Naive thymus-derived CD8-positive, alpha-beta T cell (primary cell): ENCODE measurements around the gene KIAA0930. TPM values are rescaled to one million over a fixed set of nuclear protein-coding genes. Genes with fewer than 3 reads are reported as not detected.
A peak's percentile ranks its signal among the peaks of the same experiment; 100 is the strongest.

Experiments
- ATAC-seq, 2 donors: fragments of 150-1000 bp; cut with Tn5 transposase in 1 of 2; sonication (Bioruptor Pico), chemical (Tn5 transposase) in 1 of 2; 1 replicate in 1 of 2; 2 replicates in 1 of 2; pipeline ENCODE4 v1.10.0; 2021; ENCODE audit warnings: mild to moderate bottlenecking in 2 of 2, moderate library complexity in 2 of 2
- POLR2A ChIA-PET: fragments of 350-600 bp; sonication (Branson Sonifier 250); formaldehyde crosslinking; loops from one replicate; lab custom pipeline; 2021; ENCODE audit warnings: antibody characterized with exemption; lab: Charles Lee
- DNase-seq, 10 donors: peaks; one replicate each; pipeline versions ENCODE4 v3.0.0 to v3.0.0-alpha.2; 2020 to 2022
- H3K27ac Mint-ChIP-seq, 10 donors: one replicate each; pipeline ENCODE4 v1.8.0; 2020 to 2022; ENCODE audit warnings: mild to moderate bottlenecking in 10 of 10, mixed read lengths in 10 of 10, moderate library complexity in 4 of 10, inconsistent platforms in 1 of 10
- H3K27me3 Mint-ChIP-seq, 5 donors: one replicate each; pipeline ENCODE4 v1.8.0; 2021 to 2022; ENCODE audit warnings: mixed read lengths in 5 of 5
- H3K36me3 Mint-ChIP-seq, 3 donors: one replicate each; pipeline ENCODE4 v1.8.0; 2020 to 2022; ENCODE audit warnings: mixed read lengths in 3 of 3, mild to moderate bottlenecking in 2 of 3, inconsistent platforms in 1 of 3
- H3K4me1 Mint-ChIP-seq, 4 donors: one replicate each; pipeline ENCODE4 v1.8.0; 2021 to 2022; ENCODE audit warnings: mixed read lengths in 4 of 4
- H3K4me3 Mint-ChIP-seq, 10 donors: one replicate each; pipeline ENCODE4 v1.8.0; 2020 to 2022; ENCODE audit warnings: mild to moderate bottlenecking in 10 of 10, mixed read lengths in 10 of 10, moderate library complexity in 6 of 10, inconsistent platforms in 1 of 10
- H3K9me3 Mint-ChIP-seq, 9 donors: one replicate each; pipeline ENCODE4 v1.8.0; 2020 to 2022; ENCODE audit warnings: mixed read lengths in 9 of 9, mild to moderate bottlenecking in 3 of 9, inconsistent platforms in 1 of 9, moderate library complexity in 1 of 9
- polyA plus RNA-seq, 3 donors: library from polyadenylated mRNA; unstranded; fragments of 300-500 nt; fragmentation: Illumina TruSeq; gene quantifications; one replicate each; pipeline ENCODE4 v1.2.3, GENCODE V29; 2021
- total RNA-seq, 8 experiments: library from RNA in 2 of 8; stranded (reverse) in 2 of 8; gene quantifications; one replicate each; pipeline ENCODE4 v1.2.3 and lab custom pipeline; 2021 to 2026

KIAA0930 gene
- total and polyA plus RNA-seq, 5 experiments from 2014 or later: 0.87 to 29.1 (median 2.9) TPM

DNA sequence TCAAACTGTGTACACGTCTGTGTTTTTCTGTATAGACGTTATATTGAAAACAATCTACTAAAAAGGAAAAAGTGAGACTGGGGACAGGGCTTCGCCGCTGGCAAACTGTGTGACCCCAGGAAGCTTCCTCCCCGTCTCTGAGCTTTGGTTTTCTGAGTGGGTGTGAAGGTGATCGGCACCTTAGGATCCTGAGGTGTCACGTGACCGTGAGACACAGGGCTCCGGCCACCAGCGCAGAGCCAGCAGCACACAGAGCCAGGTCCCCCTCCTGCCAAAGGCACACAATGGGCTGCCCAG, 32.0 kb downstream of the KIAA0930 start:
- no peak for ATAC-seq
- no peaks in the 10 kb centered on the region for H3K27me3 Mint-ChIP-seq
- no peak overlapping the region for H3K4me3 Mint-ChIP-seq
- H3K4me1 Mint-ChIP-seq: peaks cover 0 to 11% (median 6%) of the 10 kb centered on the region in 4 donors
- no peak for DNase-seq
- POLR2A ChIA-PET: interaction anchor here (0.5 kb wide), 1 partner anchor 91 kb away, joined by 5 read pairs; no protein-coding TSS in a partner anchor
- H3K27ac Mint-ChIP-seq: no peak overlapping the region
- H3K9me3 Mint-ChIP-seq: no peaks in the 10 kb centered on the region
- peaks cover 0 to 22% (median 5%) of the 10 kb centered on the region in 3 donors for H3K36me3 Mint-ChIP-seq

DNA sequence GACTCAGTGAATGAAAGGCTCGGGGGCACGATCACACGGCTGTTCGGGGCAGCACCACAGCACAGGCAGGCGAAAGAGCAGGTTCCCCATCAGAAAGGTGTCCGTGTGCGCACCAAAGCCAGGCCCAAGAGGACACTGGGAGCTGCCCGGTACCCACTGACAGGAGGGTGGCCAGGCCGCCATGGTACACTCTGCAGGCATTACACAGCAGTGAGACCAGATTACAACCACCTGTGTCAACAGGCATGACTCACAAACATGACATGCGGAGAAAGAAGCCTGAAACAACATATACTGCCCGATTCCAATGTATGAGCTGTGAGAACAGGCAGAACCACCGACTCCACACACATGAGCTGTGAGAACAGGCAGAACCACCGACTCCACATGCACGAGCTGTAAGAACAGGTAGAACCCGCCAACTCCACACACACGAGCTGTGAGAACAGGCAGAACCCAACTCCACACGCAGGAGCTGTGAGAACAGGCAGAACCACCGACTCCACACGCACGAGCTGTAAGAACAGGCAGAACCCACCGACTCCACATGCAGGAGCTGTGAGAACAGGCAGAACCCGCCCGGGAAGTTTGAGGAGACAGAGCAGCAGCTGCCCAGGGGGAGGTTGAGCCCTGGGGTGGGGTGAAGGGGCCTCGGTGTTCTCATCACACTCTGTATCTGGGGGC, 32.6 kb downstream of the KIAA0930 start:
- no peaks in the 10 kb centered on the region for H3K27me3 Mint-ChIP-seq
- ATAC-seq: no peak
- peak overlapping the region in 2 of 10 donors; percentile 15 to 87 for H3K27ac Mint-ChIP-seq
- H3K4me1 Mint-ChIP-seq: peaks cover 0 to 11% (median 4%) of the 10 kb centered on the region in 4 donors
- DNase-seq: no peak
- POLR2A ChIA-PET: interaction anchor here (0.5 to 0.7 kb wide), 2 partner anchors 11 to 90 kb away, joined by 3 to 5 read pairs; no protein-coding TSS in a partner anchor
- H3K4me3 Mint-ChIP-seq: no peak overlapping the region
- H3K9me3 Mint-ChIP-seq: no peaks in the 10 kb centered on the region
- H3K36me3 Mint-ChIP-seq: peaks cover 0 to 22% (median 5%) of the 10 kb centered on the region in 3 donors

DNA sequence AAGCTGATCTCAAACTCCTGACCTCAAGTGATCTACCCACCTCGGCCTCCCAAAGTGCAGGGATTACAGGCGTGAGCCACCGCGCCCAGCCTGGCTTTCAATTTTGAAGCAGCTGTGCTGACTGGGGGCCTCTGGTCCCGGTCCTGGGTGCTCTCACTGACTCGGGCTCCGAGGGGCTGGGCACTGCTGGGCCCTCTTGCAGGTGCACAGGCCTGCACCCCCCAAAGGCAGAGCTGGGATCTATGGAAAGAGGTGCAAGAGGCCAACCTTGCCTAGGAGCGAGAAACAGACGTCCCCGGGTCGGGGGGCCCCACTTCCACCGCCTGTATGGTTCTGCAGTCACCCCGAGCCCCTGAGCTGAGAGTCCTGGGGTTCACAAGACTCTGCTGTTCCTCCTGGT, 33.2 kb downstream of the KIAA0930 start:
- Mint-ChIP-seq H3K9me3 (no peaks in the 10 kb centered on the region), H3K36me3 (peaks cover 0 to 23% (median 5%) of the 10 kb centered on the region in 3 donors), H3K4me1 (peaks cover 0 to 11% (median 1%) of the 10 kb centered on the region in 4 donors), H3K4me3 (no peak overlapping the region), H3K27me3 (no peaks in the 10 kb centered on the region), H3K27ac (no peak overlapping the region)
- POLR2A ChIA-PET: interaction anchor here (0.7 kb wide), 1 partner anchor 10 kb away, joined by 3 read pairs; no protein-coding TSS in a partner anchor
- no peak for DNase-seq
- no peak for ATAC-seq

DNA sequence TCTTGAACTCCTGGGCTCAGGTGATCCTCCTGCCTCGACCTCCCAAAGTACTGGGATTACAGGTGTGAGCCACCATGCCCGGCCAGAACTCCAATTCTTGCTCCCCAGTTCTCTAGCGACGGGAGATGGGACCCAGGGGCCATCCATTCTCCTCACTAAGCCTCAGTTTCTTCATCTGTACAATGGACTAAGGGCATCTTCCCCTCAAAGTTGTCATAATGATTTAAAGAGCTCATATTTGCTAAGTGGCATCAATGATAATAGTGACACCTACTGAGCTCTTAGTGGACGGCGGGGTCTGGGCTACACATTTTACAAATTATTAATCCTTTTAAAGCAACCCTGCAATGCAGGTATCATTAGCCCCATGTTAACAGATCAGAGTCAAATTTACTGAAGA, 34.5 kb downstream of the KIAA0930 start:
- DNase-seq (no peak), ATAC-seq (no peak)
- H3K4me1 Mint-ChIP-seq: peaks cover 0 to 8% (median 1%) of the 10 kb centered on the region in 4 donors
- peak overlapping the region in 1 of 10 donors; percentile 58 for H3K27ac Mint-ChIP-seq
- H3K4me3 Mint-ChIP-seq: no peak overlapping the region
- H3K36me3 Mint-ChIP-seq: peaks cover 0 to 31% (median 5%) of the 10 kb centered on the region in 3 donors
- POLR2A ChIA-PET: no interaction called here
- no peaks in the 10 kb centered on the region for H3K27me3 Mint-ChIP-seq
- no peaks in the 10 kb centered on the region for H3K9me3 Mint-ChIP-seq

DNA sequence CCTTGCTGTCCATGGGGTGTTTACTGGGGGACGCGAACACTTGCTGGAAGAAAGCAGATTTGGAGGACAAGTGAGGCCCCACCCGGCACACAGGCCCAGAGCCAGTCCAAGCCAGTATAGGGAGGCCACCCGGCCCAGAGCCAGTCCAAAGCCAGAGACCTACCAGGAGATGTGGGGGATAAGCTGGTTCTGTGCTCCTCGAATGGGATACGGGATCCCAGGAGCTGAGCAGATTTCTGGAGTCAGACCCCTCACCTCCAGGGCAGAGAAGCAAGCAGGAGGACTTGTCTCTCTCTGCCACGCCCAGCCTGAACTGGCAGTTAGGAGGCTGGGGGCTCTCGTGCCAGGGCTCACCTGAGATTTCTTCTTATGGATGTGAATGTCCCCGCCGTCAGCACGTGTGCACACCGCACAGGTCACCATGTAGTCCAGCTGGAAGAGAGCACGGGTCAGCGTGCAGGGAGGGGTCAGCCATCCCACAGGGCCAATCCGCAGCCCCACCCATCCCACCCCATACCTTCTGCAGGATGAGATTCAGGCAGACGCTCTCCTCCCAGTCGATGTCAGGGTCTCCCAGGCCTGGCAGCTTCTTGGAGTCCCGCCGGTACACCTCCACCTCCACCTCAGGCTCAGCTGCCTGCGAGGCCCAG, 35.3 kb downstream of the KIAA0930 start:
- Mint-ChIP-seq H3K27me3 (no peaks in the 10 kb centered on the region), H3K4me3 (no peak overlapping the region), H3K4me1 (peaks cover 0 to 7% (median 0%) of the 10 kb centered on the region in 4 donors), H3K27ac (peak overlapping the region in 4 of 10 donors; percentile 2 to 58 (median 22)), H3K36me3 (peaks cover 0 to 29% (median 3%) of the 10 kb centered on the region in 3 donors), H3K9me3 (no peaks in the 10 kb centered on the region)
- ATAC-seq (no peak), DNase-seq (no peak)
- POLR2A ChIA-PET: no interaction called here

DNA sequence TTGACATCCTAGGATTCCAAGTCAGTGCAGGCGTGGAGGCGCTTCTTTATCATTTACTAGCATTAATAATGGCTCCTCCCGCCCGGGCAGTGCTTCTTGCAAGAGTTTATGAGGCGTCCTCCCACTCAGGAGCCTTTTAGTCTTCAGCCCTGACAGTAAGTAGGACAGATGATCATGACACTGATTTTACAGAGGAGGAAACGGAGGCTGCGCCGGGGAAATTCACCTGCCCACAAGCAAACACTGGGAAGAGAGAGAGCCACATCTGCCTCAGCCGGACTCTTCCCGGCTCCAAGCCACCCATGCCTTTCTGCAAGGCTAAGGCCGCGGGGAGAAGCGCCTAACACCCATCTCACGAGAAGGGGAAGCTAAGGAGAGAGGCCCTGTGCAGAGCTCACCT, 35.9 kb downstream of the KIAA0930 start:
- DNase-seq: no peak
- Mint-ChIP-seq H3K27me3 (no peaks in the 10 kb centered on the region), H3K9me3 (no peaks in the 10 kb centered on the region), H3K4me3 (no peak overlapping the region), H3K27ac (peak overlapping the region in 1 of 10 donors; percentile 15), H3K4me1 (peaks cover 0 to 7% (median 0%) of the 10 kb centered on the region in 4 donors), H3K36me3 (peaks cover 0 to 30% (median 3%) of the 10 kb centered on the region in 3 donors)
- POLR2A ChIA-PET: no interaction called here
- no peak for ATAC-seq

DNA sequence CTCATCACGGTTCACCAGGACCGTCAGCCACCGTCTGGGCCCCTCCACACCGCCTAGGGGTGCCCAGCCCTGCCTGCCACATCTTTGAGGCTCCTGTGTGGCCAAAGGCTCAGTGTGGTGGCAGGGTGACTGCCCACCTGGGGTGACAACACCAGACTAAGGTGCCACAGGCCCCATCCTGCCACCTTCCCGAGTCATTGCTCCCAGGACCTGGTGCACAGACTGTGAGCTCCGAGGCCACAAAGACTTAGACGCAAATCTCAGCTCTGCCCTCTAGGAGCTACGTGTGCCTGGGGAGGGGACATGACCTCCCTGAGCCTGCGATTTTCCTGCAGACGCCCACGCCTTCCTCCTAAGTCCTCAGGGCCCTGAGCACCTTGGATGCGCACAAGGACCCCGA, 36.5 kb downstream of the KIAA0930 start:
- Mint-ChIP-seq H3K4me3 (no peak overlapping the region), H3K36me3 (peaks cover 0 to 35% (median 3%) of the 10 kb centered on the region in 3 donors)
- POLR2A ChIA-PET: no interaction called here

DNA sequence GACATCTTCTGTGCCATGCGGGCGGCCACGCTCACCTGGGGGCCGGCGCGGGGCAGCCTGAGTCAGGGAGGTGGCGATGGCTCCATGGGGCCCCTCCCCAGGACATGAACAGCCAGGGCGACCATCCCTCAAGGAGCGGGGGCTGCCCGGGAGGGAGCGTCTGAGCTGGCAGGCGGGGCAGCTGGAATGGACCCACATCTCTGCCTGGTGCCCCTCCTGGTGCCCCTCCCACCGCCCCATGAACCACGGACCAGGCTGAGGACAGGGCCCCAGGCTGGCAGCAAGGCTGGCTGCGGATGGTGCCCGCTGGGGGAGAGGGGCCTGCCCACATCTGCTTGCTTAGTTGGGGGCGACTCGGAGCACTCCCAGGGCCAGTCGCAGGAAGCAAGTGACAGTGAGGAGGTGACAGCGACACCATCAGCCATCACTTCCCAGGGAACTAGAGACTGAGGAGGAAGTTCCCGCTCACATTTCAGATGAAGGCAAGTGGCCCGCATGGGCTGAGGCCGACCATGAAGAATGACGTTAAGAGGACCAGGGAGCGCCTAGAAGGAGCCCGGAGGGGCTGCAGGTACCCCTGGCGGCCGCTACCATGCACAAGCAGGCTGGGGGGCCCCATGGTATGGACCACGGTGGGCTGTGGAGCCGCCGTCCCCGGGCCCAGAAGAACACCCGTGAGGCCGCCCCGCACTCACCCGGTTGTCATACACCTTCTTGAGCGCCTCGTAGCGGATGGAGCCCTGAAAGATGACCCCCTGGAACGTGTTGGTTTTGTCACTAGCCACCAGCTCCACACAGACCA, 37.3 kb downstream of the KIAA0930 start:
- Mint-ChIP-seq H3K4me1 (no peaks in the 10 kb centered on the region), H3K27me3 (no peaks in the 10 kb centered on the region), H3K9me3 (no peaks in the 10 kb centered on the region), H3K36me3 (peaks cover 0 to 43% (median 3%) of the 10 kb centered on the region in 3 donors), H3K27ac (peak overlapping the region in 1 of 10 donors; percentile 38), H3K4me3 (no peak overlapping the region)
- POLR2A ChIA-PET: no interaction called here
- no peak for ATAC-seq
- no peak for DNase-seq

More for the DNA sequence above, 36.5 kb downstream of the KIAA0930 start:
- ATAC-seq (no peak), DNase-seq (no peak)
- H3K27me3 Mint-ChIP-seq: no peaks in the 10 kb centered on the region
- peaks cover 0 to 3% (median 0%) of the 10 kb centered on the region in 4 donors for H3K4me1 Mint-ChIP-seq
- no peaks in the 10 kb centered on the region for H3K9me3 Mint-ChIP-seq
- no peak overlapping the region for H3K27ac Mint-ChIP-seq

DNA sequence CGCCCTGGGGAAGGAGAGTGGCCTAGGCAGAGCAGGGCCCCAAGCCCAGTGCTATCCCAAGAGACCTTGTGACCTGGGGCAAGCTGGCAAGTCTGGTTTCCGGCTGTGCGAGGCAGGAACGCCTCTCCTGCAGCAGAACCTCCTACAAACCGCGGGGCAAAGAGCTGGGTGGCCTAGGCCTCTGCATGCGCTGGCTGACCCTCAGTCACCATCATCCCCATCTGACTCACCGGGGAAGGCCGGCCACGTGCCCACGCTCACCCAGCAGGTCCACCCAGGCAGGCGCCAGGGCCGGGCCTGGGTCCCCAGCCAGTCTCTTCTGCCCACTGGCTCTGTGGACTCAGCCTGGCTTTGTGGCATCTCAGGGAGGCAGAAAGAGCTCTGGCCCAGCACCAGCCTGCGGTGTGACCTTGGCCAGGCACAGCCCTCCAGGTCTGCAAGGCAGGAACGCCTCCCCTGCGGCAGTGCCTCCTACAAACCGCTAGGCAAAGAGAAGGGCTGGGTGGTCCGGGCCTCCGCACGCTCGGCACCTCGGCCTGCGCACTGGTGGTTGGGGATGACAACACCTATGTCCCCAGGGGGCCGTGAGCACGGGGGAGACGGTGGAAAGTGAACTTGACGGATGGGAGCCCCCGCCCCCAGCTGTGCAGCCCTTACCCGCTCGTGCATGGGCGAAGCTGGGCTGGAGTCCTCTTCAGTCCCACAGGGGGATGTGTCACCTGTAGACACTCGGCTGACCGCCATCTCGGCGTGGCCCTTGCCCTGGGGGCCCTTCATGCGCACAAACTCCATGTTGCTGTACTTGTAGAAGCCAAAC, 38.2 kb downstream of the KIAA0930 start:
- Mint-ChIP-seq H3K27ac (peak overlapping the region in 2 of 10 donors; percentile 13 to 38), H3K27me3 (no peaks in the 10 kb centered on the region), H3K36me3 (peaks cover 0 to 48% (median 5%) of the 10 kb centered on the region in 3 donors), H3K4me1 (no peaks in the 10 kb centered on the region), H3K9me3 (no peaks in the 10 kb centered on the region), H3K4me3 (no peak overlapping the region)
- POLR2A ChIA-PET: no interaction called here
- DNase-seq (no peak), ATAC-seq (no peak)

DNA sequence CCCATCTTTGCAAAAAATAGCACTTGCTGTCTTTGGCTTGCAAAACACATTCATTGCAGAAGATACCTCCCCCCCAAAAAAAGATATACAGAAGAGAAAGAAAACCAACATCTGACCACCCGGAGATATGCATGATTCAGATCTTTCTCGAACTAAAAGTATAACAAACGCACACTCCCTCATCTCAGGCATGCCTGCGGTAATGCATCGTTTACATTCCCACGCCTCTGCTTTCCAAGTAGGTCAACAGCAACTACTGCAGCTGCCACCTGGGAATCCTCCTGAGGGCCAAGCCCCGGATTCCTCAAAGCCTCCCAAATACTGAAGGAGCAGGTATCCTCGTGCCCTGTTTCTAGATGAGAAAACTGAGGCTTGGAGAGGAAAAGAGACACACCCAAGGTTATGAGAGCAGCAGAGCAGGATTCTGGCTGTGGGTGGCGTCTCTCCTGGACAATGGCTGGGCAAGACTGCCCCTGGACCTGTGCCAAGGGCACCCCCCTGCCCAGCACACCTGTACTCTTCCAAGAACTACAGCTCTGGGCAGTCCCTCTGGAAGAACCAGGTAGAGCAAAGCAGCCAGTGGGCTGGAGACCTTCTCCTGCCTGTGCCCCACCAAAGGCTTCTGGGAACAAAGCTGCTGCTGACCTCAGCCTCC, 38.9 kb downstream of the KIAA0930 start:
- Mint-ChIP-seq H3K27me3 (no peaks in the 10 kb centered on the region), H3K4me1 (no peaks in the 10 kb centered on the region), H3K9me3 (no peaks in the 10 kb centered on the region), H3K27ac (peak overlapping the region in 2 of 10 donors; percentile 18 to 74), H3K36me3 (peaks cover 0 to 48% (median 5%) of the 10 kb centered on the region in 3 donors), H3K4me3 (no peak overlapping the region)
- POLR2A ChIA-PET: no interaction called here
- no peak for ATAC-seq
- DNase-seq: no peak

DNA sequence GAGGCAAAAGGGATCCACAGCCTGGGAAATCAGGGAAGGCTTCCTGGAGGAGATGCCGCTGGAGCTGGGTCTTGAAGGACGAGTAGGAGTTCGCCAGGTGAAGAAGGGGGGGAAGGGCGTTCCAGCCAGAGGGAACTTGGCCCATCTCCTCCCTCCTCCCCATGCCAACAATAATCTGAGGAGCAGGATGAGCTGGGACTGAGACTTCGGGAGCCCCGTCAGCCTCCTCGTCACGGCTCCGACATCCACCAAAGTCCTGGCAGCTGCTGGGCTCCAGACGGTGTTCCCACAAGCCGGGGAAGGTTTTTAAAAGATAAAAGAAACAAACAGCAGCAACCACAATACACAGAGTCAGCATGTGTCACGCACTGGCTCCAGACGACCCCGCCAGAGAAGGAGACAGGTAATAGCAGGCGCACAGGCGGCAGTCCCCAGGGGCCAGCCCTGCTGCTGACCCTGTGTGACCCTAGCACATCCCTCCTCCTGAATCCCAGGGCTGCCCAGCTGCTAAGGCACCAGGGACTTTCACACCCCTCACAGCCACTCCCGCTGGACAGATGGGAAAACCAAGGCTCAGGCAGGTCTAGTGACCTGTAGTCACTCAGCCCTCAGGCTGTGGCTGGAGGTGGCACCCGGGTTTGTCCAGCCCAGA, 39.7 kb downstream of the KIAA0930 start:
- H3K4me3 Mint-ChIP-seq: no peak overlapping the region
- H3K9me3 Mint-ChIP-seq: no peaks in the 10 kb centered on the region
- POLR2A ChIA-PET: no interaction called here
- ATAC-seq (no peak), DNase-seq (no peak)
- no peaks in the 10 kb centered on the region for H3K4me1 Mint-ChIP-seq
- peaks cover 0 to 51% (median 5%) of the 10 kb centered on the region in 3 donors for H3K36me3 Mint-ChIP-seq
- H3K27me3 Mint-ChIP-seq: no peaks in the 10 kb centered on the region
- H3K27ac Mint-ChIP-seq: peak overlapping the region in 1 of 10 donors; percentile 50
